Thoracic aorta (tissue), 2 donors: ENCODE data around the gene RRP9. TPM values are rescaled to one million over a fixed set of nuclear protein-coding genes. Genes with fewer than 3 reads are reported as not detected.

Experiments used
- ATAC-seq: fragments of 150-250 bp; one replicate; pipeline ENCODE4 v1.8.0; 2017; ENCODE audit warnings: low read depth; ENCODE audit not compliant: insufficient number of reproducible peaks, low FRiP score
- DNase-seq: peaks from one replicate; pipeline ENCODE4 v3.0.0-alpha.2; 2020; ENCODE audit warnings: low spot score
- H3K27ac ChIP-seq, 2 donors: fragments of 200-600 bp; sonication (generic); 1 replicate in 1 of 2; 2 replicates in 1 of 2; pipeline ENCODE4 v1.5.1; 2016; ENCODE audit warnings: mild to moderate bottlenecking in 2 of 2, moderate library complexity in 2 of 2
- H3K27me3 ChIP-seq: fragments of 200-600 bp; sonication (generic); replicated peaks from 2 replicates; pipeline ENCODE4 v1.6.0; 2016; ENCODE audit warnings: mild to moderate bottlenecking; ENCODE audit not compliant: insufficient read depth
- H3K36me3 ChIP-seq: fragments of 200-600 bp; sonication (generic); one replicate; pipeline ENCODE4 v1.5.1; 2016
- H3K4me1 ChIP-seq, 2 donors: fragments of 200-600 bp; sonication (generic); 1 replicate in 1 of 2; 2 replicates in 1 of 2; pipeline versions ENCODE4 v1.5.1 to v1.6.0; 2016; ENCODE audit warnings: low read depth in 2 of 2, mild to moderate bottlenecking in 1 of 2; ENCODE audit not compliant: control insufficient read depth in 1 of 2
- H3K4me3 ChIP-seq: fragments of 200-600 bp; sonication (generic); 2 replicates; pipeline ENCODE4 v1.5.1; 2016; ENCODE audit warnings: mild to moderate bottlenecking
- H3K9me3 ChIP-seq: fragments of 200-600 bp; sonication (generic); 2 replicates; pipeline ENCODE4 v1.5.1; 2016
- total RNA-seq, 2 donors: library from RNA; depleted of rRNA; stranded (reverse); fragments of >200 nt; gene quantifications; one replicate each; pipeline versions ENCODE4 v1.1.0 to v1.2.3, GENCODE V29; 2016
- TF ChIP-seq, protein P1 (sequence below): fragments of 200-600 bp; sonication (generic); IDR thresholded peaks from one replicate; pipeline ENCODE4 v1.5.1; 2019; ENCODE audit warnings: antibody characterized with exemption

The RRP9 gene
- total RNA-seq, 2 donors from 2014 or later = 7.7 to 21.8 TPM

DNA sequence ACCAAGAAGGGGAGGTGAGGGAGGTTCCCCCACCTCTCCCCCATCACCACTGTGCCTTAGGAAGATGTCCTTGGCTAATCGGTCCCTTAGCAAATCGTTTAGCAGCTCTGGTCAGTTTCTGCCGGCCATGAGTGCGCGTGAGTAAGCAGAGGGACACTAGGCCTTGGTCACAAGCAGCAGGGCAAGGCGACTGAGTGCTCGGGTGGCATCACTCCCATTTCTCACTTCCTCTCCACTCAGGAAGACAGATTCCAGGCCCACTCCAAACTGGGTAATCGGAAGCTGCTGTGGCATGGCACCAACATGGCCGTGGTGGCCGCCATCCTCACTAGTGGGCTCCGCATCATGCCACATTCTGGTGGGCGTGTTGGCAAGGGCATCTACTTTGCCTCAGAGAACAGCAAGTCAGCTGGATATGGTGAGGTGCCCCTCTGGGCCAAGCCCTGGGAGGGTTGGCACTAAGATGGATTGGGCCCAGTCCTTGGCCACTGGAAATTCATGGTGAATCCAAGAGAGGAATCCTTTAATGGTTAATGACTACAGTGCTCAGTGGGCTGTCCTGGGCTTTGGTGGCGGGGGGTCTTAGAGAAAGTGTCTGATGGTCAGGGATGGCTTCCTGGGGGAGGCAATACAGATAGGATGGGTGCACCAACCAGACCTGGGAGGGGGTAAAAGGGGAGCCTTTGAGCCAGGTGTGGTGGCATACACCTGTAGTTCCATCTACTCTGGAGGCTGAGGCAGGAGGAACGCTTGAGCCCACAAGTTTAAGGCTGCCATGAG lies 4.4 kb upstream of the RRP9 start:
- H3K27ac ChIP-seq = no peak overlapping the region
- no peaks in the 10 kb centered on the region for H3K36me3 ChIP-seq
- TF ChIP-seq, protein P1, sequence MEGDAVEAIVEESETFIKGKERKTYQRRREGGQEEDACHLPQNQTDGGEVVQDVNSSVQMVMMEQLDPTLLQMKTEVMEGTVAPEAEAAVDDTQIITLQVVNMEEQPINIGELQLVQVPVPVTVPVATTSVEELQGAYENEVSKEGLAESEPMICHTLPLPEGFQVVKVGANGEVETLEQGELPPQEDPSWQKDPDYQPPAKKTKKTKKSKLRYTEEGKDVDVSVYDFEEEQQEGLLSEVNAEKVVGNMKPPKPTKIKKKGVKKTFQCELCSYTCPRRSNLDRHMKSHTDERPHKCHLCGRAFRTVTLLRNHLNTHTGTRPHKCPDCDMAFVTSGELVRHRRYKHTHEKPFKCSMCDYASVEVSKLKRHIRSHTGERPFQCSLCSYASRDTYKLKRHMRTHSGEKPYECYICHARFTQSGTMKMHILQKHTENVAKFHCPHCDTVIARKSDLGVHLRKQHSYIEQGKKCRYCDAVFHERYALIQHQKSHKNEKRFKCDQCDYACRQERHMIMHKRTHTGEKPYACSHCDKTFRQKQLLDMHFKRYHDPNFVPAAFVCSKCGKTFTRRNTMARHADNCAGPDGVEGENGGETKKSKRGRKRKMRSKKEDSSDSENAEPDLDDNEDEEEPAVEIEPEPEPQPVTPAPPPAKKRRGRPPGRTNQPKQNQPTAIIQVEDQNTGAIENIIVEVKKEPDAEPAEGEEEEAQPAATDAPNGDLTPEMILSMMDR = no peak
- no peak for DNase-seq
- no peak for ATAC-seq
- peaks cover 7 to 17% of the 10 kb centered on the region in 2 donors for H3K4me1 ChIP-seq
- H3K27me3 ChIP-seq = no peaks in the 10 kb centered on the region
- H3K4me3 ChIP-seq = no peak overlapping the region
- no peaks in the 10 kb centered on the region for H3K9me3 ChIP-seq

- Histone ChIP-seq H3K9me3 (no peaks in the 10 kb centered on the region), H3K27me3 (no peaks in the 10 kb centered on the region), H3K4me3 (no peak overlapping the region), H3K27ac (no peak overlapping the region), H3K4me1 (peaks cover 12 to 26% of the 10 kb centered on the region in 2 donors), H3K36me3 (no peaks in the 10 kb centered on the region)
- TF ChIP-seq, protein P1 = no peak
- ATAC-seq = no peak
- DNase-seq = no peak
Observed at GRCh38 chr3:51945031-51945840, 3.5 kb upstream of the RRP9 start.

- Histone ChIP-seq H3K4me3 (no peak overlapping the region), H3K27ac (no peak overlapping the region), H3K4me1 (peaks cover 12 to 27% of the 10 kb centered on the region in 2 donors), H3K27me3 (no peaks in the 10 kb centered on the region), H3K9me3 (no peaks in the 10 kb centered on the region), H3K36me3 (no peaks in the 10 kb centered on the region)
- no peak for DNase-seq
- no peak for ATAC-seq
- TF ChIP-seq, protein P1 = no peak
Observed at GRCh38 chr3:51944451-51945021, 2.8 kb upstream of the RRP9 start.

DNA sequence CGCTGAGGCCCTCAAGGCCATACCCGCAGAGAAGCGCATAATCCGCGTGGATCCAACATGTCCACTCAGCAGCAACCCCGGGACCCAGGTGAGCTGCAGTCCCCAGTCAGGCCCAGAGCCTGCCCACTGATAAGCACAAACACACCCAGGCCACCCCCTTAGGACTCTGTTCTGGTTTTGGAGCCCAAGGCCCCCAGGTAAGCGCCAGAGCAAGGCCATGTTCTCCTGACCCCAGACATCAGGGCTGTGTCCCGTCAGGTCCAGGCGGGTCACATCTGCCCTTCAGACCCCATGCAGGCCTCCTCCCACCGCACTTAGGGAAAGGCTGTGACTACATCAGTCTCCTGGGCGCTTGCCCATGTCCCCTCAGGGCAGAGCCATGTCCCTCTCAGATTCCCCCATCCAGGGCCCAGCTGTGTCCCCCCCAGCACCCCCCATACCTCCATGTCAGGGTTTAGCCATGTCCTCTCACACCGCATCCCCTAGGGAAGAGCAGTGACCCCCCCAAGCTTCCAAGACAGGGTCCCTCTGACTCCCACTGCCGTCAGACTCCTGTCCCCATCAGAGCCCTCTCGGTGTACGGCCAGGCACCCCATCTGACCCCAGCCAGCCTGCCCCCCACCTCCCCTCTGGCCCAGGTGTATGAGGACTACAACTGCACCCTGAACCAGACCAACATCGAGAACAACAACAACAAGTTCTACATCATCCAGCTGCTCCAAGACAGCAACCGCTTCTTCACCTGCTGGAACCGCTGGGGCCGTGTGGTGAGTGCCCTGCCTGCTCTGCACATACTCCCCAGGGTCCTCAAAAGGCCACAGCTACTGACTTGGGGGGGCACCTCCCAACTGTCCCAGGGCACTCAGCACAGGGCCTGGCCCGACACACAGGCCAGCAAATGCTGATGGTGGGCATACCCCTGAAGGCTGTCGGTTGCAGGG lies 2.0 kb upstream of the RRP9 start:
- Histone ChIP-seq H3K4me1 (peaks cover 12 to 27% of the 10 kb centered on the region in 2 donors), H3K27me3 (no peaks in the 10 kb centered on the region), H3K36me3 (no peaks in the 10 kb centered on the region), H3K4me3 (peak overlapping the region; percentile 86), H3K27ac (peak overlapping the region; percentile 94 to 98), H3K9me3 (no peaks in the 10 kb centered on the region)
- DNase-seq = no peak
- no peak for ATAC-seq
- TF ChIP-seq, protein P1 = no peak
